H1 (cell line): ENCODE data around the gene CASP12. TPM values are rescaled to one million over a fixed set of nuclear protein-coding genes. Genes with fewer than 3 reads are reported as not detected.

Experiments used
- ATF2 ChIP-seq: IDR thresholded peaks from 2 replicates; pipeline ENCODE4 v1.6.1; 2012; ENCODE audit warnings: low read length, inconsistent platforms
- ATF3 ChIP-seq: IDR thresholded peaks from 2 replicates; pipeline ENCODE4 v1.6.1; 2011; ENCODE audit warnings: low read depth, mild to moderate bottlenecking, low read length; ENCODE audit not compliant: insufficient read depth
- CBX5 ChIP-seq: fragments of 300-800, 300-1000 bp; sonication (generic); IDR thresholded peaks from 2 replicates; pipeline ENCODE4 v1.7.1; 2016; ENCODE audit warnings: antibody characterized with exemption, low read length, low read depth
- MAFK ChIP-seq: IDR thresholded peaks from 2 replicates; pipeline ENCODE4 v1.6.1; 2012; ENCODE audit warnings: low read depth, mild to moderate bottlenecking, improper control_type of control experiment, low read length
- MAX ChIP-seq: IDR thresholded peaks from 2 replicates; pipeline ENCODE4 v1.6.1; 2012; ENCODE audit warnings: inconsistent platforms
- USF2 ChIP-seq: IDR thresholded peaks from 2 replicates; pipeline ENCODE4 v1.6.1; 2011; ENCODE audit warnings: low read length, improper control_type of control experiment
- polyA plus RNA-seq, 7 experiments: library from polyadenylated mRNA; depleted of rRNA in 3 of 7; stranded (reverse) in 5 of 7; unstranded in 2 of 7; fragments of >200 nt in 5 of 7; fragments of 200-250 nt in 2 of 7; gene quantifications; 1 replicate in 5 of 7; 2 replicates in 1 of 7; 4 replicates in 1 of 7; pipeline versions ENCODE4 v1.2.1 to v1.2.3, GENCODE V29; 2011 to 2013; ENCODE audit warnings: missing spikeins in 2 of 7, mixed read lengths in 2 of 7
- total RNA-seq: library from RNA; stranded (reverse); fragmentation: NEBNext Ultra II Directional; extraction: Animal tissue kit (Norgen Biotek cat#: 25700); gene quantifications from 2 replicates; pipeline ENCODE4 v1.2.1, GENCODE V29; 2021
- TF ChIP-seq, protein P1 (sequence below): fragments of 300-600 bp; sonication (generic); IDR thresholded peaks from 2 replicates; pipeline ENCODE4 v1.7.1; 2012; ENCODE audit warnings: low read length, moderate library complexity, mild to moderate bottlenecking, inconsistent platforms; ENCODE audit not compliant: insufficient replicate concordance

Gene CASP12
- total and polyA plus RNA-seq, 2 of the 8 experiments (the other 6 are each of a cell fraction or from before 2014, with no cell fraction given), result not detected

- TF ChIP-seq, protein P1, sequence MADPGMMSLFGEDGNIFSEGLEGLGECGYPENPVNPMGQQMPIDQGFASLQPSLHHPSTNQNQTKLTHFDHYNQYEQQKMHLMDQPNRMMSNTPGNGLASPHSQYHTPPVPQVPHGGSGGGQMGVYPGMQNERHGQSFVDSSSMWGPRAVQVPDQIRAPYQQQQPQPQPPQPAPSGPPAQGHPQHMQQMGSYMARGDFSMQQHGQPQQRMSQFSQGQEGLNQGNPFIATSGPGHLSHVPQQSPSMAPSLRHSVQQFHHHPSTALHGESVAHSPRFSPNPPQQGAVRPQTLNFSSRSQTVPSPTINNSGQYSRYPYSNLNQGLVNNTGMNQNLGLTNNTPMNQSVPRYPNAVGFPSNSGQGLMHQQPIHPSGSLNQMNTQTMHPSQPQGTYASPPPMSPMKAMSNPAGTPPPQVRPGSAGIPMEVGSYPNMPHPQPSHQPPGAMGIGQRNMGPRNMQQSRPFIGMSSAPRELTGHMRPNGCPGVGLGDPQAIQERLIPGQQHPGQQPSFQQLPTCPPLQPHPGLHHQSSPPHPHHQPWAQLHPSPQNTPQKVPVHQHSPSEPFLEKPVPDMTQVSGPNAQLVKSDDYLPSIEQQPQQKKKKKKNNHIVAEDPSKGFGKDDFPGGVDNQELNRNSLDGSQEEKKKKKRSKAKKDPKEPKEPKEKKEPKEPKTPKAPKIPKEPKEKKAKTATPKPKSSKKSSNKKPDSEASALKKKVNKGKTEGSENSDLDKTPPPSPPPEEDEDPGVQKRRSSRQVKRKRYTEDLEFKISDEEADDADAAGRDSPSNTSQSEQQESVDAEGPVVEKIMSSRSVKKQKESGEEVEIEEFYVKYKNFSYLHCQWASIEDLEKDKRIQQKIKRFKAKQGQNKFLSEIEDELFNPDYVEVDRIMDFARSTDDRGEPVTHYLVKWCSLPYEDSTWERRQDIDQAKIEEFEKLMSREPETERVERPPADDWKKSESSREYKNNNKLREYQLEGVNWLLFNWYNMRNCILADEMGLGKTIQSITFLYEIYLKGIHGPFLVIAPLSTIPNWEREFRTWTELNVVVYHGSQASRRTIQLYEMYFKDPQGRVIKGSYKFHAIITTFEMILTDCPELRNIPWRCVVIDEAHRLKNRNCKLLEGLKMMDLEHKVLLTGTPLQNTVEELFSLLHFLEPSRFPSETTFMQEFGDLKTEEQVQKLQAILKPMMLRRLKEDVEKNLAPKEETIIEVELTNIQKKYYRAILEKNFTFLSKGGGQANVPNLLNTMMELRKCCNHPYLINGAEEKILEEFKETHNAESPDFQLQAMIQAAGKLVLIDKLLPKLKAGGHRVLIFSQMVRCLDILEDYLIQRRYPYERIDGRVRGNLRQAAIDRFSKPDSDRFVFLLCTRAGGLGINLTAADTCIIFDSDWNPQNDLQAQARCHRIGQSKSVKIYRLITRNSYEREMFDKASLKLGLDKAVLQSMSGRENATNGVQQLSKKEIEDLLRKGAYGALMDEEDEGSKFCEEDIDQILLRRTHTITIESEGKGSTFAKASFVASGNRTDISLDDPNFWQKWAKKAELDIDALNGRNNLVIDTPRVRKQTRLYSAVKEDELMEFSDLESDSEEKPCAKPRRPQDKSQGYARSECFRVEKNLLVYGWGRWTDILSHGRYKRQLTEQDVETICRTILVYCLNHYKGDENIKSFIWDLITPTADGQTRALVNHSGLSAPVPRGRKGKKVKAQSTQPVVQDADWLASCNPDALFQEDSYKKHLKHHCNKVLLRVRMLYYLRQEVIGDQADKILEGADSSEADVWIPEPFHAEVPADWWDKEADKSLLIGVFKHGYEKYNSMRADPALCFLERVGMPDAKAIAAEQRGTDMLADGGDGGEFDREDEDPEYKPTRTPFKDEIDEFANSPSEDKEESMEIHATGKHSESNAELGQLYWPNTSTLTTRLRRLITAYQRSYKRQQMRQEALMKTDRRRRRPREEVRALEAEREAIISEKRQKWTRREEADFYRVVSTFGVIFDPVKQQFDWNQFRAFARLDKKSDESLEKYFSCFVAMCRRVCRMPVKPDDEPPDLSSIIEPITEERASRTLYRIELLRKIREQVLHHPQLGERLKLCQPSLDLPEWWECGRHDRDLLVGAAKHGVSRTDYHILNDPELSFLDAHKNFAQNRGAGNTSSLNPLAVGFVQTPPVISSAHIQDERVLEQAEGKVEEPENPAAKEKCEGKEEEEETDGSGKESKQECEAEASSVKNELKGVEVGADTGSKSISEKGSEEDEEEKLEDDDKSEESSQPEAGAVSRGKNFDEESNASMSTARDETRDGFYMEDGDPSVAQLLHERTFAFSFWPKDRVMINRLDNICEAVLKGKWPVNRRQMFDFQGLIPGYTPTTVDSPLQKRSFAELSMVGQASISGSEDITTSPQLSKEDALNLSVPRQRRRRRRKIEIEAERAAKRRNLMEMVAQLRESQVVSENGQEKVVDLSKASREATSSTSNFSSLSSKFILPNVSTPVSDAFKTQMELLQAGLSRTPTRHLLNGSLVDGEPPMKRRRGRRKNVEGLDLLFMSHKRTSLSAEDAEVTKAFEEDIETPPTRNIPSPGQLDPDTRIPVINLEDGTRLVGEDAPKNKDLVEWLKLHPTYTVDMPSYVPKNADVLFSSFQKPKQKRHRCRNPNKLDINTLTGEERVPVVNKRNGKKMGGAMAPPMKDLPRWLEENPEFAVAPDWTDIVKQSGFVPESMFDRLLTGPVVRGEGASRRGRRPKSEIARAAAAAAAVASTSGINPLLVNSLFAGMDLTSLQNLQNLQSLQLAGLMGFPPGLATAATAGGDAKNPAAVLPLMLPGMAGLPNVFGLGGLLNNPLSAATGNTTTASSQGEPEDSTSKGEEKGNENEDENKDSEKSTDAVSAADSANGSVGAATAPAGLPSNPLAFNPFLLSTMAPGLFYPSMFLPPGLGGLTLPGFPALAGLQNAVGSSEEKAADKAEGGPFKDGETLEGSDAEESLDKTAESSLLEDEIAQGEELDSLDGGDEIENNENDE, result no peak
- TF ChIP-seq MAX (no peak), ATF3 (no peak), USF2 (no peak), ATF2 (no peak), MAFK (no peak), CBX5 (no peak)
Observed at GRCh38 chr11:104836691-104837090, 61.6 kb downstream of the CASP12 start (continued).
